Eye (tissue), 1 donor: Measurements from ENCODE around the gene EID1.

ENCODE experiments used
- DNase-seq: peaks from one replicate; pipeline ENCODE4 v3.0.0-alpha.2; 2015

The EID1 gene

DNA sequence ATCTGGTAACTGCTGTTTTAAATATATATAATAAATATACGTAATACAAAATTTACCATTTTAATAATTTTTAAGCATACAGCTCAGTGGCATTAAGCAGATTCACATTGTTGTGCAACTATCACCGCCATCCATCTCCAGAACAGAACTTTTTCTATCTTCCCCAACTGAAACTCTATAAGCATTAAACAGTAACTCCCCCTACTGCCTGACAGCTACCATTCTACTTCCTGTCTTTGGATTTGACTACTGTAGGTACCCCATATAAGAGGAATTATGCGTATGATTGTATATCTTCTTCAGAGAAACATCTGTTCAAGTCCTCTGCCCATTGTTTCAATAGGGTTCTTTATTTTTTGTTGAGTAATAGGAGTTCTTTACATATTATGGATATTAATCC, 36.8 kb downstream of the EID1 start:
- no peak for DNase-seq

DNA sequence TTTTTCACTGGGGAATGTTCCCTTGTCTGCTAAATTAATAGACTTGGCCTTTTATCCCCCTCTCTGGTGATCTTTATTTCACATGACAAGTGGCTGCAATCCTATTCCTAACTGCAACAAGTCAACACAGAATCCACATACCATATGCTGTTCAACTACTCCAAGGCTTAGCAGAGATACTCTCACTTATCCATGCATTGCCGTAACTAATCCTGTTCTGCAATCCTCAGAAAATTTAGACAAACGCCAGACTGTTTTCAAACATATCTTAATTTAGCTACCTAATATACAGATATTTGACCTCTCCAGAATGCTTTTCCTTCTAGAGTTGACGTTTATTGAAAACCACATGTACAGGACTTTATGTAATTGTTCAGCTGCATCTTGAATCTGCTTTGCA, 37.9 kb downstream of the EID1 start:
- DNase-seq: peak; percentile 53

DNA sequence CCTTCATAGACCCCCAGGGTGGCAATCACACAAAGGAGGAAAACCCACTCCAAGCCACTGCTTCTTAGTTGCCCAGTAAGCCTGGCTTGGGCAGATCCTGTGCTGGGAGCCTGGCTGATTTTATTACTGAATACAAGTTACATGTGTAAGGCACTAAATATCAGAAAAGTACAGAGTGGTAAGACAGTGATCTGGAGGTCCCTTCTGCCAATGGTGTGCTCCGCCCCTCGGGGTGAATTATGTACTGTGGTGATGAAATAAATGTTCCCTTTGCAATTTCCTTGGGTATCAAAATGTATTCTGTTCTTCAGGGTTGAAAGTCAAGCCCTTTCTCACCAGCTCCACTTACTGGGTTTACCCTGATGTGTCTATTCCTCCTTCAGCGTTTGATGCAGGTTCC, 38.8 kb downstream of the EID1 start:
- no peak for DNase-seq

DNA sequence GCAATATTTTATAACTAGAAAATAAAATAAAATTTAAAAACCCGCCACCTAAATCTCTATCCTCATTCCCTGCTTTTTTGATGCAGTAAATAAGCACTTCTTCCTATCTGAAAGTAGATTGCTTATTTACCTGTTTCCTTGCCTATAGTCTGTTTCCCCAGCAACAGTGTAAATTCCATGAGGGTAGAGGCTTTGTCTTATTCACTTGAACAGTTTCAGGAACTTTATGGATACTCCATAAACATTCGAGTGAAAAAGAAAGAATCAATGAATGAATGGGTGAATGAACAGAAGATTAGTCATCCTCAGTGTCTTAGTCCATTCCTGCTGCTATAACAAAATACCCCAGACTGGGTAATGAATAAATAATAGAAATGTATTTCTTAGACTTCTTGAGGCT, 44.1 kb downstream of the EID1 start:
- no peak for DNase-seq

DNA sequence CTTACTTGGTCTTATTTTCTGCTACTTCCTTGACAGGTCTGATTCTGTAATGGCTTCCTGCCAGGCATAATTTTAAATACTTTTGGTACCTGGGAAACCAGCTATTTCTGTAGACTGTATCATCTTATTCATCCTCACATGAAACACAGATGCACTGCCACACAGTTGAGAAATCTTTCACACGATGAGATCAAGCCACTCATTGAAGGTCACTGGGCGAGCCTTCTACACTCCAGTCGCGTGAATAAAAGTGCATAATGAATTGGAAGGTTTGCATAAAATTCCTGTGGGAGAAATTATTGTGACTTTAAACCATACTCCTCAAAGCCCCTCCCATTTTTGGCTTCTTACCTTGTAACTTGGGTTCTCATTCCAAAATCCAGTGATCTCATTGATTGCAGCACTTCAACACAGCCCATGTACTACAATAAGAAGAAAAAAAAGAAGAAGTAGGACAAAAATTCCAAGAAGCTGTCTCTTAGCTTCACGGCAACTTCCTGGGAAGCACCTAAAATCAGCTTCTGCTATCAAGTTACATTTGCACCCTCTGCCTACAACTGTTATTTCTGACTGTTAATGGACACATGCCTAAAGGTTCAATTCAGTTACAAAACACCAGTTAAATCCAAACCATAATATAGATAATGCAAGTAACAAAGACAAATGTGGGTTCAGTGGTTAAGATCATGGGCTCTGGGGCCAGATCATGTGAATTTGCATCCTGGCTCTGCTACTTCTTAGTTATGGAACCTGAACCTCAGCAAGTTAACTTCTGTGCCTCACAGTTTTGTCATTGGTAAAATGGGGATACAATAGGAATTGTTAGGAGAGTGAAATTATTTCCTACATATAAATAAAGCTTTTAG, 46.8 kb downstream of the EID1 start:
- no peak for DNase-seq

DNA sequence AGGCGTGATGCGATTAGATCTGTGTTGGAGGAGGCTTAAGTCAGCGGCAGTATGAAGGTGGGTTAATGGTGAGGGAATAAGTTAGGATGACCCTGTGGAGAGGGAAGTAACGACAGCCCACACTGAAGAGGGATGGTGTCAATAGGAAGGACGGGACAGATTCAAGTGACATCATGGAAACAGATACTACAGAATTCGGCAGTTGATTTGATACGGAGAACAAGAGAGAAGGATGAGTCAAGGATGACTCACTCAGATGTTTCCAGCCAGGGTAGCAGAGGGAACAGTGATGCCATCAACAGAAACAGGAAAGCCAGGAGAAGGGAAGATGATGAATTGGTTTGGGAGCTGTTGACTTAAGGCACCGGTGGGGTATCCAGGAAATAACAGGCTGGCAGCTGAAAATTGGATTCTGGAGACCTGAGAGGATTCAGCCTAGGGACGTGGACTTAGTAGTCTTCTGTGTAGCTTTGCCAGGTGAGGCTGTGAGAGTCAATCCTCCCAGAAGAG, 47.8 kb downstream of the EID1 start:
- no peak for DNase-seq

DNA sequence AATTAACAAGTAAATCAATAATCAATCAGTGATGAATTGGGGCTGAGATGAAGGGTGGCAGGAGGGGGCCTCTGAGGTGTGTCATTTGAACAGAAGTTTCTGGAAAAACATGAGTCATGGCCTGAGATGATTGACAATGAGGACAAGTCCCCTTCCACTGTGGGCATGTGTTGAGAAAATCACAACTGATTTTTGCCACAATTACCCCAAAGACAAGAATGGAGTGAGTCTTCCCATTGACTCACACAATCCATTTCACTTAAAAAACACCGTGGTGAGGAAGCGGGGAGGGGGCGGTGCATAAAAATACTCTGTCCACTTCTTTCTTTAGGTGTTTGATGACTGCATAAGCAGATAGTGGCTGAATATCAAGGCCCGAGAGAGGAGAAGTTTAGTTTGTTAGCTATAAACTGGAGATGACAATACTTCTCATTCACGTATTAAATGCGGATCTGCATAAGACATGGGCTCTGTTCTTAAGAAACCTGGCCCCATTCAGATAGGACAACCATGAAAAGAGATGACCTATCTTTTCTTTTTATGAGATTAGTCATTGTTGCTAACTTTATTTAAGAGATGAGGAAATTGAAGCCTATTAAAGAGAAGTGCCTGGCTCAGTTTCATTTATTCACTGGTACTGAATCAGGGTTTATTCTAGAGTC, 51.1 kb downstream of the EID1 start:
- no peak for DNase-seq

DNA sequence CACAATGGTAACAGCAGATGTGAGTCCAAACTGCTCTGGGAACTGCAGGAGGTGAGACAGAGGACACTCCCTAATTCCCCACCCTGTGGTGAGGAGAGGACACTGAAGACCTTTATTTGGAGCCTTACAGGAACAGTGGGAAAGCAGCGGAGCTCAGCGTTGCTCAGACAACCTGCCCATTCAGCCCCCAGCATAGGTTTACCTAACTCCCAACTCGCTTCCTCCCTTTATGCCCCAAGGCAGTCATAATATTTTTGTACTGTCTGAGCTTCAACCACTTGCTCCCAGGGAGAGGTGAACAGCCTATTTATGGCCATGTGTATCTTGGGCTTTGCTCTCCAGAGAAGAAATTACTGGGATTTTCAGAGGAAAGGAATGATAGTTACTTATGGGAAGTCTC, 51.7 kb downstream of the EID1 start:
- DNase-seq: no peak
